Adrenal gland (tissue), 12 donors: ENCODE data around the gene MSN. TPM values are rescaled to one million over a fixed set of nuclear protein-coding genes. Genes with fewer than 3 reads are reported as not detected.

Source experiments
- DNase-seq, 7 donors: peaks; one replicate each; pipeline ENCODE4 v3.0.0-alpha.2; 2019 to 2020
- H3K27ac ChIP-seq, 5 donors: fragments of 200-600 bp; sonication (generic) in 4 of 5; 1 replicate in 3 of 5; 2 replicates in 2 of 5; pipeline versions ENCODE4 v1.5.1 to v1.8.0; 2016 to 2020; ENCODE audit warnings: mild to moderate bottlenecking in 1 of 5
- H3K27me3 ChIP-seq: fragments of 200-600 bp; 2 replicates; pipeline ENCODE4 v1.8.0; 2021
- H3K36me3 ChIP-seq, 2 donors: fragments of 200-600 bp; replicated peaks in 1 of 2; 1 replicate in 1 of 2; 2 replicates in 1 of 2; pipeline versions ENCODE4 v1.5.1 to v1.8.0; 2018 to 2022
- H3K4me1 ChIP-seq, 2 donors: fragments of 200-600 bp; replicated peaks in 1 of 2; 1 replicate in 1 of 2; 2 replicates in 1 of 2; pipeline versions ENCODE4 v1.5.1 to v1.8.0; 2018 to 2021
- H3K4me3 ChIP-seq, 4 donors: fragments of 200-600 bp; sonication (generic) in 3 of 4; one replicate each; pipeline ENCODE4 v1.5.1; 2016 to 2018
- H3K9me3 ChIP-seq, 3 donors: fragments of 200-600 bp; sonication (generic) in 1 of 3; replicated peaks in 1 of 3; 1 replicate in 2 of 3; 2 replicates in 1 of 3; pipeline versions ENCODE4 v1.5.1 to v1.8.0; 2016 to 2021
- POLR2A ChIP-seq, 2 donors: fragments of 450-650 bp; IDR thresholded peaks; one replicate each; pipeline ENCODE4 v1.6.1; 2017; ENCODE audit warnings: antibody characterized with exemption in 2 of 2, mild to moderate bottlenecking in 2 of 2, moderate library complexity in 1 of 2
- WGBS, 4 donors: extraction: QIAGEN DNeasy Blood & Tissue Kit in 2 of 4; methylation state at CpG; one replicate each; pipeline versions ENCODE4 v1.1.5 to v1.1.7; 2013 to 2017; 5-methylcytosine and 5-hydroxymethylcytosine counted together
- intact Hi-C, 2 donors: fragments of 100-400 bp; cut with DNase I; formaldehyde crosslinking; loops; one replicate each; pipeline versions ENCODE4 v1.14.1 to v1.15.0; 2022 to 2023
- polyA plus RNA-seq, 3 donors: library from polyadenylated mRNA; stranded (reverse); fragments of 200-250 nt in 2 of 3; fragments of 350-450 nt in 1 of 3; fragmentation: Illumina TruSeq in 1 of 3; extraction: RNeasy Lipid Tissue Mini Kit (QIAGEN cat#74804) in 1 of 3; gene quantifications; one replicate each; pipeline ENCODE4 v1.2.3, GENCODE V29; 2013 to 2014
- total RNA-seq, 9 donors: library from RNA; depleted of rRNA in 4 of 9; stranded (reverse); fragments of >200 nt in 4 of 9; fragments of 120-200 nt in 1 of 9; fragmentation: NEBNext Ultra II Directional in 1 of 9; extraction: Animal tissue kit (Norgen Biotek cat#: 25700) in 1 of 9; gene quantifications; one replicate each; pipeline versions ENCODE4 v1.1.0 to v1.2.4, GENCODE V29; 2013 to 2023
- TF ChIP-seq, protein P1 (sequence below), 6 experiments: fragments of 450-650 bp in 4 of 6; fragments of 200-600 bp in 2 of 6; sonication (generic) in 1 of 6; IDR thresholded peaks; 1 replicate in 5 of 6; 2 replicates in 1 of 6; pipeline versions ENCODE4 v1.5.1 to v1.8.0; 2016 to 2021; ENCODE audit warnings: antibody characterized with exemption in 6 of 6, mild to moderate bottlenecking in 2 of 6, moderate library complexity in 1 of 6
- donor health status: healthy with polysubstance abuse.
- donor health status: Bipolar disorder and iron deficiency.
- donor health status: DM: yes; HTN: yes; CAD: no.
- donor health status: DM: no; HTN: no; CAD: no.
- donor health status: DM: no; HTN: no; CAD: no.
- donor health status: DM: yes; HTN: yes; CAD: no.

Gene MSN
- total and polyA plus RNA-seq, 12 donors: 40.9 to 244 (median 178) TPM

DNA sequence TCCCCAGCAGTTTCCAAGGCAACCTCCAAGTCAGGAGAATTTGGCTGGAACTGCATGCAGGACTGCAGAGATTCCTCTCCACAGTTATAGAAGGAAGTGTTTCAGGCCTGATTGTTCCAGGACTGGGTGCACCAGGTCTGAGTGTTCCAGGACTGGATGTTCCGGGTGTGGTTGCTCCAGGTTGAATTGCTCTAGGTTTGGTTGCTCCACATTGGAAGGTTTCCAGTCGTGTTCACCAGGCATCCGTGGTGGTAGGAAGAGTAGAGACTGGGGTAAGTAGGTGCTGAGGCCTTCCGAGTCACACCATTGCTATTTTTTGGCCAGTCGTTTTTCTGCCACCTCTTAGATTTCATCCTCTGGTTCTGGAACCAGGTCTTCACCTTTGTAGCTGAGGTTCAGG, 105.4 kb downstream of the MSN start:
- H3K27ac ChIP-seq: no peak overlapping the region
- 60 to 77% (median 63%) methylated on average over 1 to 5 of the region's 5 CpGs for WGBS, 4 donors
- H3K27me3 ChIP-seq: peaks cover 4% of the 10 kb centered on the region
- intact Hi-C loops: no loop called here
- H3K9me3 ChIP-seq: no peaks in the 10 kb centered on the region
- H3K4me1 ChIP-seq: no peaks in the 10 kb centered on the region
- DNase-seq: no peak
- H3K36me3 ChIP-seq: no peaks in the 10 kb centered on the region
- no peak overlapping the region for H3K4me3 ChIP-seq
- TF ChIP-seq, protein P1, sequence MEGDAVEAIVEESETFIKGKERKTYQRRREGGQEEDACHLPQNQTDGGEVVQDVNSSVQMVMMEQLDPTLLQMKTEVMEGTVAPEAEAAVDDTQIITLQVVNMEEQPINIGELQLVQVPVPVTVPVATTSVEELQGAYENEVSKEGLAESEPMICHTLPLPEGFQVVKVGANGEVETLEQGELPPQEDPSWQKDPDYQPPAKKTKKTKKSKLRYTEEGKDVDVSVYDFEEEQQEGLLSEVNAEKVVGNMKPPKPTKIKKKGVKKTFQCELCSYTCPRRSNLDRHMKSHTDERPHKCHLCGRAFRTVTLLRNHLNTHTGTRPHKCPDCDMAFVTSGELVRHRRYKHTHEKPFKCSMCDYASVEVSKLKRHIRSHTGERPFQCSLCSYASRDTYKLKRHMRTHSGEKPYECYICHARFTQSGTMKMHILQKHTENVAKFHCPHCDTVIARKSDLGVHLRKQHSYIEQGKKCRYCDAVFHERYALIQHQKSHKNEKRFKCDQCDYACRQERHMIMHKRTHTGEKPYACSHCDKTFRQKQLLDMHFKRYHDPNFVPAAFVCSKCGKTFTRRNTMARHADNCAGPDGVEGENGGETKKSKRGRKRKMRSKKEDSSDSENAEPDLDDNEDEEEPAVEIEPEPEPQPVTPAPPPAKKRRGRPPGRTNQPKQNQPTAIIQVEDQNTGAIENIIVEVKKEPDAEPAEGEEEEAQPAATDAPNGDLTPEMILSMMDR (IDR thresholded peaks at IDR 0.05): no peak
- TF ChIP-seq POLR2A (IDR thresholded peaks at IDR 0.05): no peak

DNA sequence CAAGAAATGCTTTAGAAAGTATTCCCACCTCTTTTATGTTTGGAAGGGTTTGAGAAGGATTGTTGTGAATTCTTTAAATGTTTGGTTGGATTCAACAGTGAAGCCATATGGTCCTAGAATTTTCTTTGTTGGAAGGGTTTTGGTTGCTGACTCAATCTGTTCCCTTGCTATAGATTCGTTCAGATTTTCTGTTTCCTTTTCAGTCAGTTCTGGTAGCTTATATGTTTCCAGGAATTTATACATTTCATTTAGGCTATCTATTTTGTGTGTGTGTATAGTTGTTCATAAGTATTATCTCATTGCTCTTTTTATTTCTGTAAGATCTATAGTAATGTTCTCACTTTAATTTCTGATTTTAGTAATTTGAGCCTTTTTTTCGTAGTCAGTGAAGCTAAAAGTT, 114.4 kb downstream of the MSN start:
- TF ChIP-seq, protein P1 (IDR thresholded peaks at IDR 0.05): no peak
- TF ChIP-seq POLR2A (IDR thresholded peaks at IDR 0.05): no peak
- WGBS, 4 donors: 76 to 85% (median 78%) methylated on average over 2 of the region's 2 CpGs

DNA sequence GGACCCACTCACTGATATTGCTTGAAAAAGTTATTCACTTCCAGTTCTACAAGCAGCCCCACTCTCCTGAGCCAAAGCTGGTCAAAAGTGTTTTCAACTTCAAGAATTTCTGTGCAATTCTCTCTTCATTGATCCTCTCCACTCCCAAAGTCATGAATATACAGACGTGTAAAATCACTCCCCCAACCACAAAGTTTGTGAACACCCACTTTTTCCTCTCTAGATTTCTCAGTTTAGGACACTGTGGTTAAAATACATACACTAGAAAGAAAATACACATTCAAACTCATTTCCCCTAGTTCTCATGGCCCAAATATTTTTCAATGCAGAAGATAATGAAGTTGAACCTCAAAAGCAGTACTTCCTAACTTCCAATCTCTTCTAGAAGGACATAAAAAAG, 116.3 kb downstream of the MSN start:
- intact Hi-C loops: no loop called here
- Histone ChIP-seq H3K36me3 (no peaks in the 10 kb centered on the region), H3K27ac (no peak overlapping the region), H3K4me3 (no peak overlapping the region), H3K9me3 (no peaks in the 10 kb centered on the region), H3K27me3 (peaks cover 4% of the 10 kb centered on the region), H3K4me1 (no peaks in the 10 kb centered on the region)
- no peak for TF ChIP-seq POLR2A (IDR thresholded peaks at IDR 0.05)
- TF ChIP-seq, protein P1 (IDR thresholded peaks at IDR 0.05): no peak
- no peak for DNase-seq
- WGBS, 4 donors: 36 to 71% (median 58%) methylated on average over 1 of the region's 1 CpG

More for the DNA sequence above, 114.4 kb downstream of the MSN start:
- Histone ChIP-seq H3K4me1 (no peaks in the 10 kb centered on the region), H3K27me3 (peaks cover 4% of the 10 kb centered on the region), H3K36me3 (no peaks in the 10 kb centered on the region), H3K4me3 (no peak overlapping the region), H3K9me3 (no peaks in the 10 kb centered on the region), H3K27ac (no peak overlapping the region)
- intact Hi-C loops: no loop called here
- DNase-seq: no peak

Other genes with a start within 250 kb of the MSN start
- 10 to 100 TPM in 8 of 9 donors, 1 to 10 TPM in 1; 7.4 to 26.7 (median 19.0) TPM for gene LAS1L, start 132.9 kb upstream of the MSN start, total RNA-seq
- 10 to 100 TPM; 29.0 to 41.2 (median 40.7) TPM for gene LAS1L, start 132.9 kb upstream of the MSN start, polyA plus RNA-seq